ENCODE data around the gene BLMH.

DNA sequence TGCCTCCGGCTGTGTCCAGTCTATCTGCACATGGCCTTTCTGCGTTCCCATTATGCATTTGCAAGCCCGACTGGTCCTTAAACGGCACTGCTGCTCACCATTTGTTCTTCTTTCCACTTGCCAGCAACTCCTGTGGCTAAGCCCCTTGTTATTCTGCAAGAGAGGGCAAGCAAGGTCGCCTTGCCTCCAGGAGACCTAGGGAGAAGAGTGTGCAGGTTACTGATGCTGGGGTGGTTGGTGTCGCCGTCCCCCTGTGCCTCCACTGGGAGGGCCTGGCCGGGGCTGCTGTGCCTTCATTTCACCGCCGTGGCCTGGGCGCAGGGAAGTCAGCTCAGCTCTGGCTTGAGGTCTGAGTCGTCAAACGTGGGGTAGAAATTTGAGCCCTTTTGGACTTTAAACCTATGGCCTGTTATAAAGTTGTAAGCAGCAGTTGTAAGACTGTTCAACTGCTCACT, 69.0 kb downstream of the BLMH start:
- TF ChIP-seq, protein P1, sequence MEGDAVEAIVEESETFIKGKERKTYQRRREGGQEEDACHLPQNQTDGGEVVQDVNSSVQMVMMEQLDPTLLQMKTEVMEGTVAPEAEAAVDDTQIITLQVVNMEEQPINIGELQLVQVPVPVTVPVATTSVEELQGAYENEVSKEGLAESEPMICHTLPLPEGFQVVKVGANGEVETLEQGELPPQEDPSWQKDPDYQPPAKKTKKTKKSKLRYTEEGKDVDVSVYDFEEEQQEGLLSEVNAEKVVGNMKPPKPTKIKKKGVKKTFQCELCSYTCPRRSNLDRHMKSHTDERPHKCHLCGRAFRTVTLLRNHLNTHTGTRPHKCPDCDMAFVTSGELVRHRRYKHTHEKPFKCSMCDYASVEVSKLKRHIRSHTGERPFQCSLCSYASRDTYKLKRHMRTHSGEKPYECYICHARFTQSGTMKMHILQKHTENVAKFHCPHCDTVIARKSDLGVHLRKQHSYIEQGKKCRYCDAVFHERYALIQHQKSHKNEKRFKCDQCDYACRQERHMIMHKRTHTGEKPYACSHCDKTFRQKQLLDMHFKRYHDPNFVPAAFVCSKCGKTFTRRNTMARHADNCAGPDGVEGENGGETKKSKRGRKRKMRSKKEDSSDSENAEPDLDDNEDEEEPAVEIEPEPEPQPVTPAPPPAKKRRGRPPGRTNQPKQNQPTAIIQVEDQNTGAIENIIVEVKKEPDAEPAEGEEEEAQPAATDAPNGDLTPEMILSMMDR (conservative IDR thresholded peaks at IDR 0.05; ENCODE audit: low read length): no peak
- no peak for TF ChIP-seq EZH2phosphoT487 (IDR thresholded peaks at IDR 0.05; ENCODE audit: borderline replicate concordance)
